ENCODE results near the gene PRKCI.

DNA sequence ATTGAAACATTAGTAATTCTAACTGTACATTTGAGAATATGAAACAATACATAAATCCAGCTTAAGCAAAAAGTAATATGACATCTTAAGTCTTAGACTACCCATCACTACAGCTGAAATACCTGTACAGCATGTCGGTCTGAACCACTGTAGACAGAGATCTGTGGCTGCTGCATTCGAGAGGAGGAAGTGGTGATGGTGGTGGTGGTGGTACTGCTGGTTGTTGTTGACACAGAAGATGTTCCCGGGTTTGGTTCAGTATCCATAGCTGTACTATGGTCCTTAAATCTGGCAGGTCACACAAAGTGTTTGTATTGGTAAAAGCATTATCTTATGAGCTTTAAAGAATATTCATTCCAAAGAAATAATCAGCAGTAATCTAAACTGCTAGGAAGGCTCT, 43.6 kb upstream of the PRKCI start:
- no peak for TF ChIP-seq SMC3 (IDR thresholded peaks at IDR 0.05; ENCODE audit: low read depth, low read length)
- TF ChIP-seq, protein P1, sequence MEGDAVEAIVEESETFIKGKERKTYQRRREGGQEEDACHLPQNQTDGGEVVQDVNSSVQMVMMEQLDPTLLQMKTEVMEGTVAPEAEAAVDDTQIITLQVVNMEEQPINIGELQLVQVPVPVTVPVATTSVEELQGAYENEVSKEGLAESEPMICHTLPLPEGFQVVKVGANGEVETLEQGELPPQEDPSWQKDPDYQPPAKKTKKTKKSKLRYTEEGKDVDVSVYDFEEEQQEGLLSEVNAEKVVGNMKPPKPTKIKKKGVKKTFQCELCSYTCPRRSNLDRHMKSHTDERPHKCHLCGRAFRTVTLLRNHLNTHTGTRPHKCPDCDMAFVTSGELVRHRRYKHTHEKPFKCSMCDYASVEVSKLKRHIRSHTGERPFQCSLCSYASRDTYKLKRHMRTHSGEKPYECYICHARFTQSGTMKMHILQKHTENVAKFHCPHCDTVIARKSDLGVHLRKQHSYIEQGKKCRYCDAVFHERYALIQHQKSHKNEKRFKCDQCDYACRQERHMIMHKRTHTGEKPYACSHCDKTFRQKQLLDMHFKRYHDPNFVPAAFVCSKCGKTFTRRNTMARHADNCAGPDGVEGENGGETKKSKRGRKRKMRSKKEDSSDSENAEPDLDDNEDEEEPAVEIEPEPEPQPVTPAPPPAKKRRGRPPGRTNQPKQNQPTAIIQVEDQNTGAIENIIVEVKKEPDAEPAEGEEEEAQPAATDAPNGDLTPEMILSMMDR (conservative IDR thresholded peaks at IDR 0.05; ENCODE audit: low read depth, low read length) = no peak
- TF ChIP-seq RAD21 (IDR thresholded peaks at IDR 0.05; ENCODE audit: low read length) = no peak
- TF ChIP-seq RCOR1 (IDR thresholded peaks at IDR 0.05; ENCODE audit: insufficient replicate concordance, low read length) = no peak
- TF ChIP-seq, protein P2, sequence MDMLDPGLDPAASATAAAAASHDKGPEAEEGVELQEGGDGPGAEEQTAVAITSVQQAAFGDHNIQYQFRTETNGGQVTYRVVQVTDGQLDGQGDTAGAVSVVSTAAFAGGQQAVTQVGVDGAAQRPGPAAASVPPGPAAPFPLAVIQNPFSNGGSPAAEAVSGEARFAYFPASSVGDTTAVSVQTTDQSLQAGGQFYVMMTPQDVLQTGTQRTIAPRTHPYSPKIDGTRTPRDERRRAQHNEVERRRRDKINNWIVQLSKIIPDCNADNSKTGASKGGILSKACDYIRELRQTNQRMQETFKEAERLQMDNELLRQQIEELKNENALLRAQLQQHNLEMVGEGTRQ (IDR thresholded peaks at IDR 0.05; ENCODE audit: low read depth, low read length) = no peak
- TF ChIP-seq FOS (IDR thresholded peaks at IDR 0.05; ENCODE audit: low read depth, low read length) = no peak
- TF ChIP-seq, protein P3, sequence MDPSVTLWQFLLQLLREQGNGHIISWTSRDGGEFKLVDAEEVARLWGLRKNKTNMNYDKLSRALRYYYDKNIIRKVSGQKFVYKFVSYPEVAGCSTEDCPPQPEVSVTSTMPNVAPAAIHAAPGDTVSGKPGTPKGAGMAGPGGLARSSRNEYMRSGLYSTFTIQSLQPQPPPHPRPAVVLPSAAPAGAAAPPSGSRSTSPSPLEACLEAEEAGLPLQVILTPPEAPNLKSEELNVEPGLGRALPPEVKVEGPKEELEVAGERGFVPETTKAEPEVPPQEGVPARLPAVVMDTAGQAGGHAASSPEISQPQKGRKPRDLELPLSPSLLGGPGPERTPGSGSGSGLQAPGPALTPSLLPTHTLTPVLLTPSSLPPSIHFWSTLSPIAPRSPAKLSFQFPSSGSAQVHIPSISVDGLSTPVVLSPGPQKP (IDR thresholded peaks at IDR 0.05; ENCODE audit: borderline replicate concordance, low read depth, low read length) = no peak
- TF ChIP-seq POLR2A (IDR thresholded peaks at IDR 0.05; ENCODE audit: low read depth, low read length) = no peak
- no peak for TF ChIP-seq MXI1 (IDR thresholded peaks at IDR 0.05; ENCODE audit: borderline replicate concordance, low read depth, low read length)
- TF ChIP-seq NFE2L2 (IDR thresholded peaks at IDR 0.05; ENCODE audit: low read depth, low read length) = no peak
- no peak for TF ChIP-seq BHLHE40 (IDR thresholded peaks at IDR 0.05; ENCODE audit: low read depth, low read length)
- TF ChIP-seq RFX5 (IDR thresholded peaks at IDR 0.05; ENCODE audit: low read depth, low read length) = no peak
